Adrenal gland (tissue), 12 donors: Measurements from ENCODE around the gene IFT88. TPM values are rescaled to one million over a fixed set of nuclear protein-coding genes. Genes with fewer than 3 reads are reported as not detected.

Source experiments
- DNase-seq, 7 donors: peaks; one replicate each; pipeline ENCODE4 v3.0.0-alpha.2; 2019 to 2020
- H3K27ac ChIP-seq, 5 donors: fragments of 200-600 bp; sonication (generic) in 4 of 5; 1 replicate in 3 of 5; 2 replicates in 2 of 5; pipeline versions ENCODE4 v1.5.1 to v1.8.0; 2016 to 2020; ENCODE audit warnings: mild to moderate bottlenecking in 1 of 5
- H3K27me3 ChIP-seq: fragments of 200-600 bp; 2 replicates; pipeline ENCODE4 v1.8.0; 2021
- H3K36me3 ChIP-seq, 2 donors: fragments of 200-600 bp; replicated peaks in 1 of 2; 1 replicate in 1 of 2; 2 replicates in 1 of 2; pipeline versions ENCODE4 v1.5.1 to v1.8.0; 2018 to 2022
- H3K4me1 ChIP-seq, 2 donors: fragments of 200-600 bp; replicated peaks in 1 of 2; 1 replicate in 1 of 2; 2 replicates in 1 of 2; pipeline versions ENCODE4 v1.5.1 to v1.8.0; 2018 to 2021
- H3K4me3 ChIP-seq, 4 donors: fragments of 200-600 bp; sonication (generic) in 3 of 4; one replicate each; pipeline ENCODE4 v1.5.1; 2016 to 2018
- H3K9me3 ChIP-seq, 3 donors: fragments of 200-600 bp; sonication (generic) in 1 of 3; replicated peaks in 1 of 3; 1 replicate in 2 of 3; 2 replicates in 1 of 3; pipeline versions ENCODE4 v1.5.1 to v1.8.0; 2016 to 2021
- POLR2A ChIP-seq, 2 donors: fragments of 450-650 bp; IDR thresholded peaks; one replicate each; pipeline ENCODE4 v1.6.1; 2017; ENCODE audit warnings: antibody characterized with exemption in 2 of 2, mild to moderate bottlenecking in 2 of 2, moderate library complexity in 1 of 2
- WGBS, 4 donors: extraction: QIAGEN DNeasy Blood & Tissue Kit in 2 of 4; methylation state at CpG; one replicate each; pipeline versions ENCODE4 v1.1.5 to v1.1.7; 2013 to 2017; 5-methylcytosine and 5-hydroxymethylcytosine counted together
- intact Hi-C, 2 donors: fragments of 100-400 bp; cut with DNase I; formaldehyde crosslinking; loops; one replicate each; pipeline versions ENCODE4 v1.14.1 to v1.15.0; 2022 to 2023
- polyA plus RNA-seq, 3 donors: library from polyadenylated mRNA; stranded (reverse); fragments of 200-250 nt in 2 of 3; fragments of 350-450 nt in 1 of 3; fragmentation: Illumina TruSeq in 1 of 3; extraction: RNeasy Lipid Tissue Mini Kit (QIAGEN cat#74804) in 1 of 3; gene quantifications; one replicate each; pipeline ENCODE4 v1.2.3, GENCODE V29; 2013 to 2014
- total RNA-seq, 9 donors: library from RNA; depleted of rRNA in 4 of 9; stranded (reverse); fragments of >200 nt in 4 of 9; fragments of 120-200 nt in 1 of 9; fragmentation: NEBNext Ultra II Directional in 1 of 9; extraction: Animal tissue kit (Norgen Biotek cat#: 25700) in 1 of 9; gene quantifications; one replicate each; pipeline versions ENCODE4 v1.1.0 to v1.2.4, GENCODE V29; 2013 to 2023
- TF ChIP-seq, protein P1 (sequence below), 6 experiments: fragments of 450-650 bp in 4 of 6; fragments of 200-600 bp in 2 of 6; sonication (generic) in 1 of 6; IDR thresholded peaks; 1 replicate in 5 of 6; 2 replicates in 1 of 6; pipeline versions ENCODE4 v1.5.1 to v1.8.0; 2016 to 2021; ENCODE audit warnings: antibody characterized with exemption in 6 of 6, mild to moderate bottlenecking in 2 of 6, moderate library complexity in 1 of 6
- donor health status: healthy with polysubstance abuse.
- donor health status: Bipolar disorder and iron deficiency.
- donor health status: DM: yes; HTN: yes; CAD: no.
- donor health status: DM: no; HTN: no; CAD: no.
- donor health status: DM: no; HTN: no; CAD: no.
- donor health status: DM: yes; HTN: yes; CAD: no.

Gene IFT88
- total and polyA plus RNA-seq, 12 donors = 7.0 to 22.9 (median 15.2) TPM

DNA sequence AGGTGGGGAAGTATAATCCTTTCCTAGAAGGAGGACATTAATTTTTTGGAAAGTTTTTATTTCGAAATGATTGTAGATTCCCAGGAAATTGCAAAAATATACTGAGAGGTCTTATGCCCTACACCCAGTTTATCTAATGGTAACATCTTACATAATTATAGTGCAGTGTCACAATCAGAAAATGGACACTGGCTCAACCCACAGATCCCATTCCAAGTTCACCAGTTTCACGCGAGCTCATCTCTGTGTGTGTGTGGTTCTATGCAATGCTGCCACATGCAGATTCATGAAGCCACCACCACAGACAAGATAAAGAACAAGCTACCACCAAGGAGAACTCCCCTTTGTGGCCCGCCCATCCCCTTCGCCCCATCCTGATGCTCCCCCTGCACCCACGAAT lies 160.9 kb downstream of the IFT88 start:
- H3K4me3 ChIP-seq = no peak overlapping the region
- no peaks in the 10 kb centered on the region for H3K4me1 ChIP-seq
- no peak for DNase-seq
- no peak overlapping the region for H3K27ac ChIP-seq
- no peaks in the 10 kb centered on the region for H3K9me3 ChIP-seq
- TF ChIP-seq, protein P1, sequence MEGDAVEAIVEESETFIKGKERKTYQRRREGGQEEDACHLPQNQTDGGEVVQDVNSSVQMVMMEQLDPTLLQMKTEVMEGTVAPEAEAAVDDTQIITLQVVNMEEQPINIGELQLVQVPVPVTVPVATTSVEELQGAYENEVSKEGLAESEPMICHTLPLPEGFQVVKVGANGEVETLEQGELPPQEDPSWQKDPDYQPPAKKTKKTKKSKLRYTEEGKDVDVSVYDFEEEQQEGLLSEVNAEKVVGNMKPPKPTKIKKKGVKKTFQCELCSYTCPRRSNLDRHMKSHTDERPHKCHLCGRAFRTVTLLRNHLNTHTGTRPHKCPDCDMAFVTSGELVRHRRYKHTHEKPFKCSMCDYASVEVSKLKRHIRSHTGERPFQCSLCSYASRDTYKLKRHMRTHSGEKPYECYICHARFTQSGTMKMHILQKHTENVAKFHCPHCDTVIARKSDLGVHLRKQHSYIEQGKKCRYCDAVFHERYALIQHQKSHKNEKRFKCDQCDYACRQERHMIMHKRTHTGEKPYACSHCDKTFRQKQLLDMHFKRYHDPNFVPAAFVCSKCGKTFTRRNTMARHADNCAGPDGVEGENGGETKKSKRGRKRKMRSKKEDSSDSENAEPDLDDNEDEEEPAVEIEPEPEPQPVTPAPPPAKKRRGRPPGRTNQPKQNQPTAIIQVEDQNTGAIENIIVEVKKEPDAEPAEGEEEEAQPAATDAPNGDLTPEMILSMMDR (IDR thresholded peaks at IDR 0.05) = no peak
- H3K36me3 ChIP-seq = no peaks in the 10 kb centered on the region
- intact Hi-C loops = no loop called here
- H3K27me3 ChIP-seq = no peaks in the 10 kb centered on the region
- 82 to 96% (median 94%) methylated on average over 6 of the region's 6 CpGs for WGBS, 4 donors

DNA sequence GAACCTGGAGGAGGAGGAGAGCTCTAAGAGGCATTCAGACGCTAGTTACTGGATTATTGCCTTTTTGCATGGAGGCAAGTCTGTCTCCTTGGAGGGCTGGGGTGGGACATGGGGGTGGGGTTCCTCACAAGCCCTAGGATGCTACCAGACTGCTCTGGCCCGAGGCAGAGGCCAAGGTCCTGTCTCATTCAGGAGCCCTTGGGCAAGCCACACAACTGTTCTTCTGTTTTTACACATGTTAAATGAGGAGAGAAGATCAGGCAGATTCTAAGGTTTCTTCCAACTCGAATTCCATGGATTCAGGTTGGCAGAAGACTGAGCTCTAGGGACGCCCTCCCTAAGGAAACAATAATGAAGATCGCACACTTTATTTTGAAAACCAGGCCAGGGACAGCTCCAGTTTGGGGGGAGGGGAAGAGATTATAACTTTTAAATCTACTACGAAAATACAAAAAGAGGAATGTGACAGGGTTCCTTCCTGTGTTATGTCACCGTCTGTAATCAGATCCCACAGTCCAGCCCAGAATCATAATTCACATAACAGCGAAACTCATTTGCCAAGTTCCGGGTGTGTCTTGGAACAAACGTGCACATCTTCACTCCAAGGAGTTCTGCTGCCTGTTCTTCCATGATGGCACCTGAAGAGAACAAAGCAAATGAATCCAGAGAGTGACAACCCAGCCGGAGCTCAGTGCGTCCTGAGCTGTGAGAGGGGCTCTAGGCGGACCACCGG lies 161.8 kb downstream of the IFT88 start:
- H3K4me3 ChIP-seq = no peak overlapping the region
- no peaks in the 10 kb centered on the region for H3K27me3 ChIP-seq
- no peak for TF ChIP-seq POLR2A (IDR thresholded peaks at IDR 0.05)
- TF ChIP-seq, protein P1 (IDR thresholded peaks at IDR 0.05) = no peak
- no peaks in the 10 kb centered on the region for H3K9me3 ChIP-seq
- DNase-seq = no peak
- H3K27ac ChIP-seq = no peak overlapping the region
- 67 to 83% (median 77%) methylated on average over 13 to 14 of the region's 14 CpGs for WGBS, 4 donors
- no peaks in the 10 kb centered on the region for H3K4me1 ChIP-seq
- intact Hi-C loops = no loop called here
- no peaks in the 10 kb centered on the region for H3K36me3 ChIP-seq

- TF ChIP-seq, protein P1 (IDR thresholded peaks at IDR 0.05) = no peak
- TF ChIP-seq POLR2A (IDR thresholded peaks at IDR 0.05) = no peak
- Histone ChIP-seq H3K4me1 (no peaks in the 10 kb centered on the region), H3K9me3 (no peaks in the 10 kb centered on the region), H3K27me3 (no peaks in the 10 kb centered on the region), H3K4me3 (no peak overlapping the region), H3K36me3 (no peaks in the 10 kb centered on the region), H3K27ac (no peak overlapping the region)
- 93 to 95% (median 94%) methylated on average over 33 of the region's 33 CpGs for WGBS, 4 donors
- DNase-seq = no peak
- intact Hi-C loops = no loop called here
Measured at GRCh38 chr13:20729633-20730585, 163.0 kb downstream of the IFT88 start.

DNA sequence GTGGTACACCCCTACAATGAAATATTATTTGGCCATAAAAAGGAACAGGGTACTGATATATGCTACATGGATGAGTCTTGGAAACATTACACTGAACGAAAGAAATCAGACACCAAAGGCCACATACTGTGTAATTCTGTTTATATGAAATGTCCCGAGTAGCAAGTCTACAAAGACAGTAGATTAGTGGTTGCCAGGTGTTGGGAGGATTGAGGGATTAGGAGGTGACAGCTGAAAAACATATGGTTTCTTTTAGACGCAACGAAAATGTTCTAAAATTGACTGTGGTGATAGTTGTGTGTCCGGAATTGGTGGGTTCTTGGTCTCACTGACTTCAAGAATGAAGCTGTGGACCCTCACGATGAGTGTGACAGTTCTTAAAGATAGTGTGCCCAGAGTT lies 171.7 kb downstream of the IFT88 start:
- TF ChIP-seq POLR2A (IDR thresholded peaks at IDR 0.05) = no peak
- TF ChIP-seq, protein P1 (IDR thresholded peaks at IDR 0.05) = no peak
- no peaks in the 10 kb centered on the region for H3K4me1 ChIP-seq
- no peaks in the 10 kb centered on the region for H3K36me3 ChIP-seq
- 95 to 97% (median 95%) methylated on average over 6 of the region's 6 CpGs for WGBS, 4 donors
- DNase-seq = no peak
- no peaks in the 10 kb centered on the region for H3K27me3 ChIP-seq
- H3K9me3 ChIP-seq = no peaks in the 10 kb centered on the region
- intact Hi-C loops = no loop called here
- H3K27ac ChIP-seq = no peak overlapping the region
- H3K4me3 ChIP-seq = no peak overlapping the region
